Neural cell (in vitro differentiated cells): ENCODE measurements around the gene NOP16. TPM values are rescaled to one million over a fixed set of nuclear protein-coding genes. Genes with fewer than 3 reads are reported as not detected.

Source experiments
- H2AFZ ChIP-seq: fragments of 200-600, 300-800 bp; sonication (generic), shearing (Covaris generic); 2 replicates; pipeline ENCODE4 v1.6.0; 2014; ENCODE audit warnings: low read depth, mild to moderate bottlenecking, antibody characterized with exemption, low read length, moderate library complexity
- H3F3A ChIP-seq: fragments of 200-600 bp; shearing (Covaris generic); 2 replicates; pipeline ENCODE4 v1.6.1; 2016; ENCODE audit warnings: mild to moderate bottlenecking, moderate library complexity, mixed read lengths, antibody characterized with exemption, low read length; ENCODE audit not compliant: insufficient read depth, poor library complexity, severe bottlenecking
- H3K27ac ChIP-seq: fragments of 200-600, 300-800 bp; sonication (generic), shearing (Covaris generic); 2 replicates; pipeline ENCODE4 v1.5.1; 2014; ENCODE audit warnings: mild to moderate bottlenecking, low read length, moderate library complexity
- H3K27me3 ChIP-seq: fragments of 300-800, 200-600 bp; sonication (generic), shearing (Covaris generic); 2 replicates; pipeline ENCODE4 v1.6.0; 2014; ENCODE audit warnings: mild to moderate bottlenecking, low read depth, low read length, moderate library complexity; ENCODE audit not compliant: insufficient read depth
- H3K36me3 ChIP-seq: fragments of 300-800, 200-600 bp; sonication (generic), shearing (Covaris generic); 2 replicates; pipeline ENCODE4 v1.5.1; 2014; ENCODE audit warnings: mild to moderate bottlenecking, antibody characterized with exemption, low read length, moderate library complexity; ENCODE audit not compliant: insufficient read depth
- H3K4me2 ChIP-seq: fragments of 300-800, 200-600 bp; sonication (generic), shearing (Covaris generic); 2 replicates; pipeline ENCODE4 v1.6.0; 2014; ENCODE audit warnings: mild to moderate bottlenecking, low read length
- H3K4me3 ChIP-seq: fragments of 300-800, 200-600 bp; sonication (generic), shearing (Covaris generic); 2 replicates; pipeline ENCODE4 v1.5.1; 2014; ENCODE audit warnings: mild to moderate bottlenecking, low read length, moderate library complexity
- H3K79me2 ChIP-seq: fragments of 200-600 bp; shearing (Covaris generic); replicated peaks from 2 replicates; pipeline ENCODE4 v1.6.0; 2014; ENCODE audit warnings: mild to moderate bottlenecking, low read length, moderate library complexity; ENCODE audit not compliant: insufficient read depth
- H3K9ac ChIP-seq: fragments of 300-800, 200-600 bp; sonication (generic), shearing (Covaris generic); 2 replicates; pipeline ENCODE4 v1.6.1; 2016; ENCODE audit warnings: mild to moderate bottlenecking, low read length, mixed read lengths
- H3K9me2 ChIP-seq: fragments of 200-600 bp; shearing (Covaris generic); 2 replicates; pipeline ENCODE4 v1.6.1; 2016; ENCODE audit warnings: mild to moderate bottlenecking, low read length, mixed read lengths; ENCODE audit not compliant: insufficient read depth
- H3K9me3 ChIP-seq: fragments of 200-600, 300-800 bp; sonication (generic), shearing (Covaris generic); 2 replicates; pipeline ENCODE4 v1.6.1; 2016; ENCODE audit warnings: mild to moderate bottlenecking, mixed run types, low read length, moderate library complexity, mixed read lengths
- H4K20me1 ChIP-seq: fragments of 200-600 bp; shearing (Covaris generic); 2 replicates; pipeline ENCODE4 v1.6.1; 2016; ENCODE audit warnings: mild to moderate bottlenecking, mixed run types; ENCODE audit not compliant: insufficient read depth
- CTCF ChIP-seq: fragments of 450-650 bp; IDR thresholded peaks from 2 replicates; pipeline ENCODE4 v1.5.1; 2014; ENCODE audit warnings: antibody characterized with exemption, mild to moderate bottlenecking, moderate library complexity; ENCODE audit not compliant: poor library complexity, severe bottlenecking
- EP300 ChIP-seq: fragments of 450-650 bp; conservative IDR thresholded peaks from 2 replicates; pipeline ENCODE4 v1.6.1; 2014; ENCODE audit warnings: antibody characterized with exemption, mild to moderate bottlenecking, moderate library complexity; ENCODE audit not compliant: poor library complexity, severe bottlenecking
- EZH2 ChIP-seq: fragments of 200-600, 300-800 bp; shearing (Covaris generic), sonication (generic); IDR thresholded peaks from 2 replicates; pipeline ENCODE4 v1.6.1; 2014; ENCODE audit warnings: antibody characterized with exemption, low read length, borderline replicate concordance, mild to moderate bottlenecking; ENCODE audit not compliant: insufficient read depth, poor library complexity, severe bottlenecking
- MXI1 ChIP-seq: fragments of 450-650 bp; conservative IDR thresholded peaks from 2 replicates; pipeline ENCODE4 v1.6.1; 2014; ENCODE audit warnings: antibody characterized with exemption, mild to moderate bottlenecking; ENCODE audit not compliant: poor library complexity, severe bottlenecking
- POLR2AphosphoS5 ChIP-seq: IDR thresholded peaks from 2 replicates; pipeline ENCODE4 v1.6.1; 2012
- RAD21 ChIP-seq: fragments of 450-650 bp; conservative IDR thresholded peaks from 2 replicates; pipeline ENCODE4 v1.6.1; 2014; ENCODE audit warnings: antibody characterized with exemption, mild to moderate bottlenecking, moderate library complexity
- REST ChIP-seq: IDR thresholded peaks from 2 replicates; pipeline ENCODE4 v1.6.1; 2012; ENCODE audit warnings: borderline replicate concordance
- SMC3 ChIP-seq: fragments of 450-650 bp; conservative IDR thresholded peaks from 2 replicates; pipeline ENCODE4 v1.6.1; 2014; ENCODE audit warnings: antibody characterized with exemption, mild to moderate bottlenecking, moderate library complexity; ENCODE audit not compliant: poor library complexity
- TAF1 ChIP-seq: IDR thresholded peaks from 2 replicates; pipeline ENCODE4 v1.6.1; 2012; ENCODE audit warnings: low read depth
- polyA plus RNA-seq: library from polyadenylated mRNA; depleted of rRNA; stranded (reverse); fragments of >200 nt; gene quantifications from 2 replicates; pipeline ENCODE4 v1.2.3, GENCODE V29; 2014

Gene NOP16
- polyA plus RNA-seq, 1 donor from 2014 or later, result 23.9 TPM

DNA sequence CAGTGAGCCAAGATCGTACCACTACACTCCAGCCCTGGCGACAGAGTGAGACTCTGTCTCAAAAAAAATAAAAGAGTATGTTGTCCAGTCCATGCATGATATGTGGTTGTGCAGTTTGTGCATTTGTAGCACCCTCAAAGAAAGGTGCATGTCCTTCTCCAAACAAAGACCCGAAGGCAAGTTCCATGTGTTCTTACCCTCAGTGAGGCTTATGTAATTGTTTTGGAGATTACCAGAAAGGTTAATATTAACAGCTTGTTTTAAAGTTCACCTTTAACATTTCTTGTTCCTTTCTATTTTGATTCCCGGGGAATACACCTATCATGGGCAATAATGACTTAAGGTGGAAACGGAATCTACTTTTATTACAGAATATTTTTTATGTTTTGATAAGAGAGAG, 49.1 kb downstream of the NOP16 start:
- Histone ChIP-seq H3K27me3 (no peaks in the 10 kb centered on the region), H2AFZ (no peak overlapping the region), H4K20me1 (no peaks in the 10 kb centered on the region), H3K79me2 (no peaks in the 10 kb centered on the region), H3K4me3 (no peak overlapping the region), H3K27ac (no peak overlapping the region), H3K9me2 (no peaks in the 10 kb centered on the region), H3K36me3 (peaks cover 8% of the 10 kb centered on the region), H3K9ac (no peak overlapping the region), H3K9me3 (no peaks in the 10 kb centered on the region), H3F3A (no peaks in the 10 kb centered on the region), H3K4me2 (no peak overlapping the region)
- no peak for TF ChIP-seq EP300
- TF ChIP-seq TAF1, result no peak
- no peak for TF ChIP-seq REST
- no peak for TF ChIP-seq POLR2AphosphoS5
- TF ChIP-seq RAD21, result no peak
- no peak for TF ChIP-seq SMC3
- TF ChIP-seq EZH2, result no peak
- no peak for TF ChIP-seq MXI1
- no peak for TF ChIP-seq CTCF

GRCh38 chr5:176337913-176338312, 50.5 kb downstream of the NOP16 start:
- H2AFZ ChIP-seq, result no peak overlapping the region
- H3K4me2 ChIP-seq, result no peak overlapping the region
- no peak overlapping the region for H3K9ac ChIP-seq
- H4K20me1 ChIP-seq, result no peaks in the 10 kb centered on the region
- H3K27ac ChIP-seq, result no peak overlapping the region
- no peaks in the 10 kb centered on the region for H3K79me2 ChIP-seq
- H3F3A ChIP-seq, result no peaks in the 10 kb centered on the region
- TF ChIP-seq EP300, result no peak
- no peak for TF ChIP-seq MXI1
- TF ChIP-seq CTCF, result no peak
- TF ChIP-seq POLR2AphosphoS5, result no peak
- H3K4me3 ChIP-seq, result no peak overlapping the region
- H3K36me3 ChIP-seq, result peaks cover 8% of the 10 kb centered on the region
- no peaks in the 10 kb centered on the region for H3K27me3 ChIP-seq
- H3K9me3 ChIP-seq, result no peaks in the 10 kb centered on the region
- no peaks in the 10 kb centered on the region for H3K9me2 ChIP-seq
